Mesendoderm (in vitro differentiated cells): ENCODE measurements around the gene FAM24A.
"Not testable (repeated sequence)": the region's sequence is repeated elsewhere in the genome, so short reads cannot be mapped to it uniquely, and the experiment has no call there.

Experiments
- DNase-seq: peaks from one replicate; pipeline ENCODE4 v3.0.0; 2013
- H2AK5ac ChIP-seq: 2 replicates; pipeline ENCODE4 v1.6.1; 2013; ENCODE audit warnings: low read length, inconsistent platforms
- H2BK120ac ChIP-seq: 2 replicates; pipeline ENCODE4 v1.6.1; 2013; ENCODE audit warnings: low read depth, mild to moderate bottlenecking, low read length, moderate library complexity, mixed read lengths
- H2BK15ac ChIP-seq: replicated peaks from 2 replicates; pipeline ENCODE4 v1.6.1; 2013; ENCODE audit warnings: low read depth, mild to moderate bottlenecking, moderate library complexity
- H2BK5ac ChIP-seq: 2 replicates; pipeline ENCODE4 v1.6.1; 2013; ENCODE audit warnings: low read length, inconsistent platforms
- H3K18ac ChIP-seq: 2 replicates; pipeline ENCODE4 v1.6.1; 2013; ENCODE audit warnings: mild to moderate bottlenecking, low read length, mixed read lengths
- H3K23ac ChIP-seq: one replicate; pipeline ENCODE4 v1.6.1; 2013; ENCODE audit warnings: low read length
- H3K27ac ChIP-seq: 2 replicates; pipeline ENCODE4 v1.5.1; 2013; ENCODE audit warnings: low read depth, mild to moderate bottlenecking, inconsistent platforms, low read length, moderate library complexity
- H3K27me3 ChIP-seq: 2 replicates; pipeline ENCODE4 v1.6.1; 2013; ENCODE audit warnings: low read length, control low read depth, mild to moderate bottlenecking, inconsistent platforms; ENCODE audit not compliant: insufficient read depth, poor library complexity
- H3K36me3 ChIP-seq: 2 replicates; pipeline ENCODE4 v1.6.1; 2013; ENCODE audit warnings: low read length, inconsistent platforms; ENCODE audit not compliant: control insufficient read depth, insufficient read depth
- H3K4ac ChIP-seq: one replicate; pipeline ENCODE4 v1.6.1; 2013; ENCODE audit warnings: low read depth, mild to moderate bottlenecking, low read length, moderate library complexity
- H3K4me1 ChIP-seq: 2 replicates; pipeline ENCODE4 v1.6.1; 2013; ENCODE audit warnings: low read depth, low read length, inconsistent platforms; ENCODE audit not compliant: control insufficient read depth
- H3K4me2 ChIP-seq: 2 replicates; pipeline ENCODE4 v1.6.1; 2013; ENCODE audit warnings: low read length
- H3K4me3 ChIP-seq: 2 replicates; pipeline ENCODE4 v1.5.1; 2013; ENCODE audit warnings: mild to moderate bottlenecking, low read length
- H3K56ac ChIP-seq: one replicate; pipeline ENCODE4 v1.6.1; 2013; ENCODE audit warnings: low read length
- H3K79me1 ChIP-seq: 2 replicates; pipeline ENCODE4 v1.6.1; 2013; ENCODE audit warnings: low read length, inconsistent platforms
- H3K79me2 ChIP-seq: 2 replicates; pipeline ENCODE4 v1.6.1; 2013; ENCODE audit warnings: mild to moderate bottlenecking, low read length; ENCODE audit not compliant: control insufficient read depth, insufficient read depth
- H3K9ac ChIP-seq: 2 replicates; pipeline ENCODE4 v1.6.1; 2013; ENCODE audit warnings: low read length, inconsistent platforms
- H4K5ac ChIP-seq: one replicate; pipeline ENCODE4 v1.6.1; 2013; ENCODE audit warnings: low read length
- H4K8ac ChIP-seq: one replicate; pipeline ENCODE4 v1.6.1; 2013; ENCODE audit warnings: low read depth, mild to moderate bottlenecking, control low read depth, low read length, moderate library complexity
- WGBS: extraction: QIAGEN DNeasy Blood & Tissue Kit; methylation state at CpG from one replicate; pipeline ENCODE4 v1.1.7; 2013; ENCODE audit warnings: low lambda C conversion rate, missing lambda C conversion rate; ENCODE audit not compliant: insufficient coverage; ENCODE audit errors: extremely low coverage; 5-methylcytosine and 5-hydroxymethylcytosine counted together

FAM24A gene

GRCh38 chr10:122894261-122894944 is 16.0 kb upstream of the FAM24A start:
- Histone ChIP-seq H3K9ac (no peak overlapping the region), H3K18ac (no peak overlapping the region), H3K27me3 (no peaks in the 10 kb centered on the region), H3K4ac (no peak overlapping the region), H3K36me3 (no peaks in the 10 kb centered on the region), H3K4me2 (no peak overlapping the region), H2BK5ac (no peak overlapping the region), H2BK15ac (no peak overlapping the region), H3K23ac (no peak overlapping the region), H2BK120ac (no peak overlapping the region), H2AK5ac (no peak overlapping the region), H3K79me2 (no peaks in the 10 kb centered on the region), H3K79me1 (no peaks in the 10 kb centered on the region), H3K27ac (no peak overlapping the region), H3K4me3 (no peak overlapping the region), H4K5ac (no peak overlapping the region), H3K4me1 (no peaks in the 10 kb centered on the region), H3K56ac (no peak overlapping the region), H4K8ac (no peak overlapping the region)
- no peak for DNase-seq
- no CpG with 5 or more reads among the region's 5 CpGs for WGBS

GRCh38 chr10:122903861-122904260 is 6.5 kb upstream of the FAM24A start:
- H3K36me3 ChIP-seq, H3K27me3 ChIP-seq, H3K18ac ChIP-seq, H3K4me3 ChIP-seq, H4K5ac ChIP-seq, H2BK15ac ChIP-seq, H4K8ac ChIP-seq, H2AK5ac ChIP-seq, H3K23ac ChIP-seq, H2BK120ac ChIP-seq, H2BK5ac ChIP-seq, H3K9ac ChIP-seq, H3K4ac ChIP-seq, H3K56ac ChIP-seq, H3K4me1 ChIP-seq, H3K79me2 ChIP-seq, H3K27ac ChIP-seq, DNase-seq, H3K79me1 ChIP-seq, H3K4me2 ChIP-seq: not testable (repeated sequence)
- no CpG with 5 or more reads among the region's 4 CpGs for WGBS

- WGBS, result no CpG with 5 or more reads among the region's 5 CpGs
Observed at GRCh38 chr10:122911889-122912484, 1.6 kb downstream of the FAM24A start.

DNA sequence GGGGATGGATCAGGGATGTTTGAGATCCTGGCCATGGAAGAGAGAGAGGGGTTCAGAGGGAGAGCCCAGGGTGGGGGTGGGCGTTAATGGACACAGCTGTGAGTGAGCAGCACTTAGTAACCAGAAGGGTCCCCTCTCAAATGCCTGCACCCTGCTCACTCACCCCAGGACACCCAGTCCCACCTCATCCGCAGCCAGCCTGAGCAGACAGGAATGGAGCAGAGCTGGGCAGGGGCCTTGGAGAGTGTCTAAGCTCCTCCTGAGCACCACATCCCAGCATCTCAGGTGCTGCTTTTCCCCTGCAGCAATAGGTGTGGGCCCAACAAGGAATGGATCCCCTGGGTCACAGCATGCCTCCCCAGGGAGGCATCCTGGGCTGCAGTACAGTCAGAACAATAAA is 5.3 kb downstream of the FAM24A start:
- no peaks in the 10 kb centered on the region for H3K4me1 ChIP-seq
- H2AK5ac ChIP-seq, result no peak overlapping the region
- H4K5ac ChIP-seq, result no peak overlapping the region
- H3K4ac ChIP-seq, result no peak overlapping the region
- no peaks in the 10 kb centered on the region for H3K79me2 ChIP-seq
- H2BK15ac ChIP-seq, result no peak overlapping the region
- no peak overlapping the region for H3K18ac ChIP-seq
- H2BK120ac ChIP-seq, result no peak overlapping the region
- H3K23ac ChIP-seq, result no peak overlapping the region
- no peak for DNase-seq
- no peaks in the 10 kb centered on the region for H3K79me1 ChIP-seq
- H3K27ac ChIP-seq, result no peak overlapping the region
- no peak overlapping the region for H4K8ac ChIP-seq
- no peak overlapping the region for H3K4me3 ChIP-seq
- H3K56ac ChIP-seq, result no peak overlapping the region
- H3K4me2 ChIP-seq, result no peak overlapping the region
- H3K36me3 ChIP-seq, result no peaks in the 10 kb centered on the region
- no peaks in the 10 kb centered on the region for H3K27me3 ChIP-seq
- no peak overlapping the region for H2BK5ac ChIP-seq
- no CpG with 5 or more reads among the region's 2 CpGs for WGBS
- H3K9ac ChIP-seq, result no peak overlapping the region

More at GRCh38 chr10:122911889-122912484, 1.6 kb downstream of the FAM24A start:
- Histone ChIP-seq H3K36me3 (no peaks in the 10 kb centered on the region), H3K18ac (no peak overlapping the region), H3K27me3 (no peaks in the 10 kb centered on the region), H3K4me1 (no peaks in the 10 kb centered on the region), H2BK120ac (no peak overlapping the region), H3K4me2 (no peak overlapping the region), H3K56ac (no peak overlapping the region), H4K8ac (no peak overlapping the region), H3K23ac (no peak overlapping the region), H3K27ac (no peak overlapping the region), H3K79me2 (no peaks in the 10 kb centered on the region), H3K9ac (no peak overlapping the region), H4K5ac (no peak overlapping the region), H2AK5ac (no peak overlapping the region), H3K4ac (no peak overlapping the region), H3K79me1 (no peaks in the 10 kb centered on the region), H2BK5ac (no peak overlapping the region), H3K4me3 (no peak overlapping the region), H2BK15ac (no peak overlapping the region)
- DNase-seq, result peak; percentile 81

DNA sequence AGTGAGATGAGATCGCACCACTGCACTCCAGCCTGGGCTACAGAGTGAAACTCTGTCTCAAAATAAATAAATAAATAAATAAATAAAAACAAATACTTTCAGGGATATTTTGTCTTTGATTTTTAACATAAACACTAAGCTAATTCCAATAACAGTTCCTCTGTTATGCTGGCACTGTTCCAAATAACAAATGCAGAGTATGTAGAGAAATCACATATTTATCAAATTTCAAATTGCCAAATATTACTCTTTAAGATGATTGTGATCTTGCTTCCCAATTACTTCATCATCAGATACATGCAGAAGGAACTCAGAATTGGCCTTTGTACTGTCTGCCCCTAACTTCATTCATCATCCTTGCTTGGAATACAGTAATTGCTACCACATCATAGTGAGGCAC is 19.7 kb downstream of the FAM24A start:
- H3K23ac ChIP-seq, result no peak overlapping the region
- H3K9ac ChIP-seq, result no peak overlapping the region
- H4K5ac ChIP-seq, result no peak overlapping the region
- WGBS, result no CpG with 5 or more reads among the region's 1 CpG
- no peak overlapping the region for H3K18ac ChIP-seq
- no peak for DNase-seq
- no peak overlapping the region for H3K56ac ChIP-seq
- no peak overlapping the region for H2AK5ac ChIP-seq
- H2BK5ac ChIP-seq, result no peak overlapping the region
- no peaks in the 10 kb centered on the region for H3K79me2 ChIP-seq
- no peaks in the 10 kb centered on the region for H3K79me1 ChIP-seq
- H3K27me3 ChIP-seq, result no peaks in the 10 kb centered on the region
- H3K4me2 ChIP-seq, result no peak overlapping the region
- no peaks in the 10 kb centered on the region for H3K36me3 ChIP-seq
- no peak overlapping the region for H3K27ac ChIP-seq
- H3K4me1 ChIP-seq, result no peaks in the 10 kb centered on the region
- H4K8ac ChIP-seq, result no peak overlapping the region
- H3K4me3 ChIP-seq, result no peak overlapping the region
- no peak overlapping the region for H2BK120ac ChIP-seq
- H3K4ac ChIP-seq, result no peak overlapping the region
- H2BK15ac ChIP-seq, result no peak overlapping the region
